SKM-1 (cell line): ENCODE data around the gene CRY2.

Experiments used
- DNase-seq: peaks from one replicate; lab custom pipeline; 2025; ENCODE audit not compliant: unreplicated experiment; lab: John Stamatoyannopoulos, UW

The CRY2 gene

DNA sequence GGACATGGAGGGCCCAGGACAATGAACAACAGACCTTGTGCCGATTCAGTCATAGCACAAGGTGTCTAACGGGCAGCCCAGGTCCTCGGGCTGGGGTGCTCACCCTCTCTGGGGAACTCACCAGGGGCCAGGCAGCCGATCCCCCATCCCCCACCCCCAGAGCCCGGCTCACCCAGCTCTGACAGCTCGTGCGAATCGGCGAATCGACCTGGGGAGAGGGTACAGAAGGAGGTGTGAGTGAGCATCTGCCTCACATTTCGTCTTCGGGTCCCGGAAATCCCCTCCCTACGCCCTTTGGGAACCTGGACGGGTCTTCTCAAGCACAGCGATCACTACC, 70.0 kb downstream of the CRY2 start:
- DNase-seq, result no peak

DNA sequence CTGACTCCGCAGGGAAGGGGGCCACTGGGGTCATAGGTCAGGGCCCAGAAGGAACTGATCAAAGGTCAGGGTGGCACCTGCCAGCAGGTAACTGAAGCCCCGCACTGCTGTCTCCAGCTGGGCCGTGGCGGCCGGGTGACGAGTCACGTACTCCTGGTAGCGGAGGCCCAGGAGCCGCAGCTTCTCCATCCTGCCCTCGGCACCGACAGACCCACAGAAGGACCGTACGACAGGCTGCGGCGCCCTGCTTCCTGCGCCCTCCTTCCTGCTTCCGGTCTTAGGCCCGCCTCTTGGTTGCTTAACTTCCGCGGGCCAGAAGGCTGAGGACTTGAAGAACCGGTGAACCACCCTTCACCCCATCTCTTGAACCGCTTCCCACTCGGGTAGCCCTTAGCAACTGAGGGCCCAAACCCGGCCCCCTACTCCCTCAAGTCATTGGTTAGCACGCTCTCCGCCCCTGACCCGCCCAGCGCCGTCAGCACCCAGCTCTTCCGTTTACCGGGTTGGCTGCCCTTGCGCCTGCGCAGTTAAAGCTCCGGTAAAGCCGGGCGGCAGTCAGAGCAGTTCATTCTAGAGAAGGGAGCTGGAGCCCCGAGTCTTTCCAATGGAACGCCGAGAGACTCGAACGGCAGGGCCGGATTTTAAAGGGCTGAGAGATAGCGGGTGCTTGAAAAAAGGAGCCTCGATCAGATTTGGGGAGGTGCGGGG, 70.5 kb downstream of the CRY2 start, which contains the start of gene PEX16:
Gene PEX16 (minus strand): TSS at position 255 of the 708 bp plus-strand sequence. CDS start 66 bp downstream, at position 189.
- peak; percentile 98 for DNase-seq

GRCh38 chr11:45918331-45918941, 71.2 kb downstream of the CRY2 start:
- peak; percentile 46 for DNase-seq

GRCh38 chr11:45918962-45919675, 71.8 kb downstream of the CRY2 start:
- no peak for DNase-seq

- no peak for DNase-seq
Measured at GRCh38 chr11:45919806-45920530, 72.7 kb downstream of the CRY2 start.

DNA sequence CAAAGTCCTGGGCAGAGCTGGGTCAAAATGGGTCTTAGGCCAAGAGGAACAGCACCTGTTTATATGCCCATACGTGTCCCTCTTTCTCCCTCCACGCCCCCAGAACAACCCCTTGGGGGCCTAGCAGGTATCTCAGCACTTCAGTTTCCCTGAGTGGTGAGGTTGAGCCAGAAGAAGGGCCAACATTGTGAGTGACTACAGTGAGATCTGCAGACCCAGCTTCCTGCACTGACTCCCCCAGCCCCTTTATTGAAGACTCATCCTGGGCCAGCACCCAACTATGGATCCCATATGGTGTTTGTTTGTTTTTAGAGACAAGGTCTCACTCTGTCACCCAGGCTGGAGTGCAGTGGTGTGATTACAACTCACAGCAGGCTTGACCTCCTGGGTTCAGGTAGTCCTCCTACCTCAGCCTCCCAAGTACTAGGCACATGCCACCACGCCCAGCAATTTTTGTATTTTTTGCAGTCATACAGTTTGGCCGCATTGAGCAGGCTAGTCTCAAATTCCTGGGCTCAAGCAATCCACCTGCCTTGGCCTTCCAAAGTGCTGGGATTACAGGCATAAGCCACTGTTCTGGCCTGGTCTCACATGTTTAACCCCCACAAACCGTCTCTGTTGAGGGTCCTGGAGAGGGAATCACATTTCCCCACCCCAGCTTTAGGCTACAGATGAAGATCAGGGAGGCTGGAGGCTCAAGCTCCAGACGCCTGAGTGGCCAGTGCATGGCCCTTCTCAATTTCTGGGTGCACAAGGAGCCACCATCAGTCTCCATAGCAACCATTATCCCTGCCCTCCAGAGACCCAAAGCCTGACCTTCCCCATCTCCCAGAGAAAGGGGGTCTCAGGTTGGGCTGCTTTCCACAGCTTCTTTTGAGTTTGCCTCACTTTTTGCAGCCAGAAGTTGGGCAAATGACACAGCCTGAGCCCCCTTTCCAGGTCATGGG, 73.5 kb downstream of the CRY2 start:
- no peak for DNase-seq

- DNase-seq, result no peak
Measured at GRCh38 chr11:45921561-45922424, 74.5 kb downstream of the CRY2 start.

GRCh38 chr11:45922425-45923082, 75.3 kb downstream of the CRY2 start, which contains the start of gene LARGE2:
Gene LARGE2 (plus strand): TSS chr11:45922656. CDS start chr11:45922883, 227 bp downstream.
- DNase-seq, result no peak

DNA sequence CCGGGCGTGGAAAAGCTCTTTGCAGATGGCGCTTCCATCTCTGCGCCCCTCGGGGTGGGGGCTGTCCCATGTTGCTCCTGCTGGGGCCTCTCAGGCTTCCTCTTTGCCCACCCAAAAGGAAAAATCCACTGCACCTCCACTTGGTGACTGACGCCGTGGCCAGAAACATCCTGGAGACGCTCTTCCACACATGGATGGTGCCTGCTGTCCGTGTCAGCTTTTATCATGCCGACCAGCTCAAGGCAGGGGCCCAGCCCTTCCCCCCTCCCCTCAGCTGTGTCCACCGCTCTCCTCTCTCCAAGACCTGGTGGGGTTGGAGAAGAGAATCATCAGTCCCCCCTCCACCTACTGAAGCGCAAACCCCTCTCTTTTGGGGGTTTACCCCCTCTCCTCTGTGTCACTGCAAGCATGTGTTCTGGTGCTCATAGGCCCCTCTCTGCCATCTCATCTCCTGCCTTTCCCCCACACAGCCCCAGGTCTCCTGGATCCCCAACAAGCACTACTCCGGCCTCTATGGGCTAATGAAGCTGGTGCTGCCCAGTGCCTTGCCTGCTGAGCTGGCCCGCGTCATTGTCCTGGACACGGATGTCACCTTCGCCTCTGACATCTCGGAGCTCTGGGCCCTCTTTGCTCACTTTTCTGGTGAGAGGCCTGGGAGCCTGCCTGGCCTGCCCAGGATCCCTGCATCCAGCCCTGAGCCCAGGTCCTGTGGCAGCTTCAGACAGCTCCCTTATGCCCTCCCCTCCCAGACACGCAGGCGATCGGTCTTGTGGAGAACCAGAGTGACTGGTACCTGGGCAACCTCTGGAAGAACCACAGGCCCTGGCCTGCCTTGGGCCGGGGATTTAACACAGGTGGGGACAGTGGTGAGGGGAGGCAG, 77.0 kb downstream of the CRY2 start:
- no peak for DNase-seq

DNA sequence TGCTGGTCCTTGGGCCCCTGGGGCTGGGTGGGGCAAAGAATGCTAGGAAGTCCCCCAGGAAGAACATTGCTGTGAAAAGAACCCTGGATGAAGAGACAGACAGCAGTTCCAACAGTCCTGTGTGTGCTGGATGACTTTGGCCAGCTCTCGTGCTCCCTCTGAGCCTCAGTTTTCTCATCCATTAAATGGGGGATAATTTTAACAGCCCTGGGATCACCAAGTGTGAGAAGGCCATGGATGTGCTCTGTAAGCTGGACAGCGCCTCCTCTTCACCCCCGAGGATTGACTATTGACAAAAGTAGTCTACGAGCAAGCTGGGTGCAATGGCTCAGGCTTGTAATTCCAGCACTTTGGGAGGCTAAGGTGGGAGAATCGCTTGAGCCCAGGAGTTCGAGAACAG, 77.7 kb downstream of the CRY2 start:
- no peak for DNase-seq

DNA sequence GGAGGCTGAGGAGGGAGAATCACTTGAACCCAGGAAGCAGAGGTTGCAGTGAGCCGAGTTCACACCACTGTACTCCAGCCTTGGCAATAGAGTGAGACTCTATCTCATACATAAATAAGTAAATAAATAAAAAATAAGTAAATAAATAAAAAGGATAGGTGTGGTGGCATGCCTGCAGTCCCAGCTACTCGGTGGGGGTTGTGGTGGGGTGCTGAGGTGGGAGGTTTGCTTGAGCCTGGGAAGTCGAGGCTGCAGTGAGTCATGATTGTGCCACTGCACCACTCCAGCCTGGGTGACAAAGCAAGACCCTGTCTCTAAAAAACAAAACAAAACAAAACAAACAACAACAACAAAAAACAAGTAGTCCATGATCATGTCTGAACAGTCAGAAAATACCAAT, 78.3 kb downstream of the CRY2 start:
- no peak for DNase-seq

DNA sequence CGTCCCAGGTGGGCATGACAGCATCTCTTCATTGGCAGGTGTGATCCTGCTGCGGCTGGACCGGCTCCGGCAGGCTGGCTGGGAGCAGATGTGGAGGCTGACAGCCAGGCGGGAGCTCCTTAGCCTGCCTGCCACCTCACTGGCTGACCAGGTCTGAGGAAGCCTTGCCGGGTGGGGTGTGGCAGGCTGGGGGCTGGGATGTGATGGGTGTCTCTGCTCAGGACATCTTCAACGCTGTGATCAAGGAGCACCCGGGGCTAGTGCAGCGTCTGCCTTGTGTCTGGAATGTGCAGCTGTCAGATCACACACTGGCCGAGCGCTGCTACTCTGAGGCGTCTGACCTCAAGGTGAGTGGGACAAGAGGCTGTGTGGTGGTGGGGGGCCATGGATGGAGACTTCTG, 78.7 kb downstream of the CRY2 start:
- DNase-seq, result no peak

- DNase-seq, result no peak
Measured at GRCh38 chr11:45926536-45927331, 79.5 kb downstream of the CRY2 start.

- DNase-seq, result no peak
Measured at GRCh38 chr11:45927332-45927683, 80.0 kb downstream of the CRY2 start.

DNA sequence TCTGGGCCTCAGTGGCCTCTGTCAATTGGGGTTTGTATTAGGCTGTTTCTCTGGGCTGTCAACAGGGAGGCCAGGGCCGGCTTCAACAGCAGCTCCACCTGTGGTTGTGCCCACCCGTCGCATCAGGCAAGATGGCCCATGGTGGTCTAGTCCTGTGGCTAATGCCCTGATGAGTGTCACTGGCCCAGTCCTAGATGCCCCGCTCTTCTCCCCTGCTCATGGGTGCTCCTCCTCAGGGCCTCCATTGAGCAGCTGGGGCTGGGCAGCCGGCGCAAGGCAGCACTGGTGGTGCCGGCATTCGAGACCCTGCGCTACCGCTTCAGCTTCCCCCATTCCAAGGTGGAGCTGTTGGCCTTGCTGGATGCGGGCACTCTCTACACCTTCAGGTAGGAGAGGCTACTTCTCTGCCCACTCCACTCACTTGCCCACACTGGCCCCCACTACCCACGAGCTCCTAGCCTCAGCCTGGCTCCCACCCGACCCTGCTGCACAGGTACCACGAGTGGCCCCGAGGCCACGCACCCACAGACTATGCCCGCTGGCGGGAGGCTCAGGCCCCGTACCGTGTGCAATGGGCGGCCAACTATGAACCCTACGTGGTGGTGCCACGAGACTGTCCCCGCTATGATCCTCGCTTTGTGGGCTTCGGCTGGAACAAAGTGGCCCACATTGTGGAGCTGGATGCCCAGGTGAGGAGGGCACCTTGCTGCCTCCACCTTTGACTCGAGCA, 80.6 kb downstream of the CRY2 start:
- DNase-seq, result no peak

DNA sequence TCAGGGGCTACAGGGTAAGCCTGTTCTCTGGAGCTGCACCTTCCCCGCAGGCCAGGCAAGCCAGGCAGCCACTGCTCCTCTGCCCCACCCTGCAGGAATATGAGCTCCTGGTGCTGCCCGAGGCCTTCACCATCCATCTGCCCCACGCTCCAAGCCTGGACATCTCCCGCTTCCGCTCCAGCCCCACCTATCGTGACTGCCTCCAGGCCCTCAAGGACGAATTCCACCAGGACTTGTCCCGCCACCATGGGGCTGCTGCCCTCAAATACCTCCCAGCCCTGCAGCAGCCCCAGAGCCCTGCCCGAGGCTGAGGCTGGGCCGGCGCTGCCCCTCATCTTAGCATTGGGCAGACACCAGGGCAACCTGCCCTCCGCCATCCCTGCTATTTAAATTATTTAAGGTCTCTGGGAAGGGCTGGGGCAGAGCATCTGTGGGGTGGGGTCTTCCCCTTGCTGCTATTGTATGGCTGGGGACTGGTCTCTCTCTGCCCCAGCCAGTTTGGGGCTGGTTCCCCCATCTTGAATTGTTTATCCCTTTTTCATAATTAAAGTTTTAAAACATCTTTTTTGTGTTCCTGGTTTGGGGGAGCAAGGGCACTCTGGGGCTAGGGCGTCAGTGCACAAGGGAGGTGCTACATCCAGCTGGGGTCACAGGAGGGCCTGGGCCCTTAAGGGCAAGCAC, 81.4 kb downstream of the CRY2 start:
- no peak for DNase-seq
